A549 (cell line): ENCODE data around the gene AJAP1. TPM values are rescaled to one million over a fixed set of nuclear protein-coding genes. Genes with fewer than 3 reads are reported as not detected.

Source experiments
- ATAC-seq, 2 experiments: fragments of 200-7000 bp in 1 of 2; fragments of >200 bp in 1 of 2; cut with Nextera tagmentation in 1 of 2; cut with Tn5 transposase in 1 of 2; 3 replicates each; pipeline versions ENCODE4 v1.8.0 to v1.9.1; 2018 to 2020; ENCODE audit warnings: mild to moderate bottlenecking in 1 of 2, moderate library complexity in 1 of 2
- CTCF ChIA-PET: fragments of 300-600 bp; sonication (Branson Sonifier 250); formaldehyde crosslinking; extraction: SDS; loops from one replicate; lab custom pipeline; 2021; ENCODE audit warnings: antibody characterized with exemption, inconsistent platforms; lab: Yijun Ruan, JAX
- POLR2A ChIA-PET: fragments of 350-600 bp; formaldehyde crosslinking; extraction: SDS; loops from one replicate; lab custom pipeline; 2021; ENCODE audit warnings: antibody characterized with exemption, inconsistent platforms; lab: Yijun Ruan, JAX
- DNase-seq, 2 experiments: peaks; one replicate each; pipeline versions ENCODE4 v3.0.0 to v3.0.0-alpha.2; 2011 to 2016; ENCODE audit warnings: low read depth in 1 of 2, low spot score in 1 of 2
- FAIRE-seq: peaks from 2 replicates; lab custom pipeline; 2011; peaks lifted over from hg19 to GRCh38; lab: Jason Lieb, UNC
- H3K27ac ChIP-seq, 2 experiments: fragments of >200 bp; sonication (Bioruptor Twin); formaldehyde crosslinking; 3 replicates each; pipeline ENCODE4 v1.5.1; 2016 to 2017
- H3K4me1 ChIP-seq: fragments of >200 bp; sonication (Bioruptor Twin); formaldehyde crosslinking; 3 replicates; pipeline ENCODE4 v1.6.1; 2016
- H3K4me2 ChIP-seq: fragments of >200 bp; sonication (Bioruptor Twin); formaldehyde crosslinking; 3 replicates; pipeline ENCODE4 v1.6.1; 2016
- H3K4me3 ChIP-seq: fragments of >200 bp; sonication (Bioruptor Twin); formaldehyde crosslinking; 3 replicates; pipeline ENCODE4 v1.5.1; 2016
- H3K9me3 ChIP-seq: fragments of >200 bp; sonication (Bioruptor Twin); formaldehyde crosslinking; 3 replicates; pipeline ENCODE4 v1.6.1; 2016
- CBX2 ChIP-seq: fragments of 200-600 bp; sonication (generic); IDR thresholded peaks from 2 replicates; pipeline ENCODE4 v1.6.1; 2016; ENCODE audit warnings: low read depth, mild to moderate bottlenecking, borderline replicate concordance
- CBX8 ChIP-seq: fragments of 200-600 bp; sonication (generic); IDR thresholded peaks from 2 replicates; pipeline ENCODE4 v1.6.1; 2016
- CHD2 ChIP-seq: fragments of 150-350 bp; IDR thresholded peaks from 2 replicates; pipeline ENCODE4 v1.6.1; 2014; ENCODE audit warnings: low read length; ENCODE audit not compliant: partially characterized antibody
- EHF ChIP-seq: fragments of 250-450 bp; sonication (Bioruptor Pico); IDR thresholded peaks from 2 replicates; pipeline ENCODE4 v1.5.0; 2020; ENCODE audit warnings: mild to moderate bottlenecking
- FOXS1 ChIP-seq: fragments of 250-450 bp; sonication (Bioruptor Pico); IDR thresholded peaks from 2 replicates; pipeline ENCODE4 v1.5.0; 2020; ENCODE audit warnings: mild to moderate bottlenecking, moderate library complexity
- GATA3 ChIP-seq: IDR thresholded peaks from 2 replicates; pipeline ENCODE4 v1.6.1; 2012; ENCODE audit warnings: borderline replicate concordance
- HOXB5 ChIP-seq: fragments of 250-450 bp; sonication (Bioruptor Pico); IDR thresholded peaks from 2 replicates; pipeline ENCODE4 v1.5.0; 2020; ENCODE audit warnings: mild to moderate bottlenecking, moderate library complexity
- NFE2L2 ChIP-seq: fragments of 150-350 bp; conservative IDR thresholded peaks from 2 replicates; pipeline ENCODE4 v1.6.1; 2014; ENCODE audit warnings: low read length
- NR3C1 ChIP-seq: fragments of >200 bp; sonication (Bioruptor Twin); formaldehyde crosslinking; IDR thresholded peaks from 3 replicates; pipeline ENCODE4 v1.6.1; 2017
- PHF8 ChIP-seq: fragments of 200-600 bp; sonication (generic); IDR thresholded peaks from 2 replicates; pipeline ENCODE4 v1.6.1; 2016; ENCODE audit warnings: low read depth, mild to moderate bottlenecking, antibody characterized with exemption, moderate library complexity, borderline replicate concordance
- RAD21 ChIP-seq, 2 experiments: fragments of >200 bp in 1 of 2; sonication (Bioruptor Twin) in 1 of 2; formaldehyde crosslinking in 1 of 2; IDR thresholded peaks in 1 of 2; conservative IDR thresholded peaks in 1 of 2; 2 replicates in 1 of 2; 3 replicates in 1 of 2; pipeline ENCODE4 v1.6.1; 2012 to 2018; ENCODE audit warnings: inconsistent platforms in 1 of 2
- RARB ChIP-seq: fragments of 250-450 bp; sonication (Bioruptor Pico); IDR thresholded peaks from 2 replicates; pipeline ENCODE4 v1.8.0; 2021; ENCODE audit warnings: mild to moderate bottlenecking, moderate library complexity
- RFX5 ChIP-seq: fragments of 450-650 bp; IDR thresholded peaks from 2 replicates; pipeline ENCODE4 v1.7.1; 2014; ENCODE audit warnings: antibody characterized with exemption, mild to moderate bottlenecking, moderate library complexity
- SMC3 ChIP-seq: fragments of >200 bp; sonication (Bioruptor Twin); formaldehyde crosslinking; IDR thresholded peaks from 3 replicates; pipeline ENCODE4 v1.6.1; 2018; ENCODE audit warnings: inconsistent platforms
- SREBF2 ChIP-seq: fragments of 450-650 bp; IDR thresholded peaks from 2 replicates; pipeline ENCODE4 v1.6.1; 2014; ENCODE audit warnings: mild to moderate bottlenecking, moderate library complexity
- TFCP2L1 ChIP-seq: fragments of 250-450 bp; sonication (Bioruptor Pico); IDR thresholded peaks from 2 replicates; pipeline ENCODE4 v1.5.0; 2021; ENCODE audit warnings: mild to moderate bottlenecking
- TP53 ChIP-seq: fragments of 250-450 bp; sonication (Bioruptor Pico); IDR thresholded peaks from 2 replicates; pipeline ENCODE4 v1.5.0; 2021; ENCODE audit warnings: mild to moderate bottlenecking, moderate library complexity
- ZC3H11A ChIP-seq: fragments of 450-650 bp; IDR thresholded peaks from 2 replicates; pipeline ENCODE4 v1.6.1; 2014; ENCODE audit warnings: antibody characterized with exemption, mild to moderate bottlenecking
- ZSCAN20 ChIP-seq: fragments of 250-450 bp; sonication (Bioruptor Pico); IDR thresholded peaks from 2 replicates; pipeline ENCODE4 v1.8.0; 2022; ENCODE audit warnings: mild to moderate bottlenecking, moderate library complexity
- WGBS: methylation state at CpG from one replicate; pipeline ENCODE4 v1.1.6; 2017; ENCODE audit errors: missing lambda C conversion rate; 5-methylcytosine and 5-hydroxymethylcytosine counted together
- polyA plus RNA-seq, 4 experiments: library from polyadenylated mRNA; depleted of rRNA in 3 of 4; stranded (reverse); fragments of >200 nt; fragmentation: RNase III in 1 of 4; extraction: RNeasy Plus Mini Kit Qiagen cat#74134 plus additional on column Dnase treatment in 1 of 4; gene quantifications; 2 replicates in 3 of 4; 3 replicates in 1 of 4; pipeline ENCODE4 v1.2.3, GENCODE V29; 2011 to 2017
- TF ChIP-seq, protein P1 (sequence below): fragments of 250-450 bp; sonication (Bioruptor Pico); IDR thresholded peaks from 2 replicates; pipeline ENCODE4 v1.5.0; 2021; ENCODE audit warnings: mild to moderate bottlenecking, moderate library complexity, borderline replicate concordance
- TF ChIP-seq, protein P2 (sequence below): IDR thresholded peaks from 2 replicates; pipeline ENCODE4 v1.6.1; 2012; ENCODE audit warnings: low read depth, borderline replicate concordance
- TF ChIP-seq, protein P3 (sequence below): fragments of 450-650 bp; IDR thresholded peaks from 2 replicates; pipeline ENCODE4 v1.6.1; 2014; ENCODE audit warnings: antibody characterized with exemption
- TF ChIP-seq, protein P4 (sequence below): fragments of >200 bp; sonication (Bioruptor Twin); formaldehyde crosslinking; IDR thresholded peaks from 3 replicates; pipeline ENCODE4 v1.6.1; 2016

AJAP1 gene
- polyA plus RNA-seq, 2 of the 4 experiments (the other 2 are of a cell fraction), result not detected

DNA sequence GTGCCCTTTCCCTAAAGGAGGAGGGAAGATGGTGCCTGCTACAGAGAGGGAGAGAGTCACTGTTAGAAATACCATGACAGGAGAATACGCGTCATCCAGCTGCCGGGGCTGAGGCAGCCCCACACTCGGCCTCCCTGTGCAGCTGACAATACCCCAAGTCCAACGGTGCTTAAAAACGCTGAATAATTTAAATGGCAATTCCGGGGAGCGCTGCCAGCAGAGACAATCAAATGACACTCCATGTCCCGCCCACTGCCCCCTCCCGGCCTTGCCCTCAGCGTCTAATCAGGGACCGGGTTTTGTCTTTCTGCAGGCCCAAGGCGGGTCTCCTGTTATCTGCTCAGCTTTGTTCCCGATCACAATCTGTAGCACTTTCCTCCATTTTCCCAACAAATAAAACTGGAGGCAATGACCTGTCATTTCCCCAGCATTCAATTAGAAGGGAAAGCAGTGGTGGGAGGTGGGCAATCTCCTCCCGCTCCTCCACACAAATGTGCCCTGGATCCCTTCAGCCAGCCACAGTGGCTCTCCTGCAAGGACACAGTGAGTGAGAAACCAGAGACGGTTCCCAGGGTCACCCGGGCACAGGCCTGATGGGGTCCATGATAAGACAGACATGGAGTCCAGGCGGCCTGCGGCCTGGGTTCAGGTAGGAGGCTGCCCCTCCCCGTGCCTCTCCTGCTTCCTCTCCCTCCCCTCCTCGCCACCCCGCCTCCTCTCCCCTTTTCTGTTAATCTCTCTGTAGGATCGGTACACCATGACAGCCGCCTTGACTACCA is 42.7 kb upstream of the AJAP1 start:
- peaks cover 4% of the 10 kb centered on the region; the same call in 1 of the 3 replicates for H3K9me3 ChIP-seq
- no peak for DNase-seq
- H3K4me1 ChIP-seq, result no peaks in the 10 kb centered on the region
- TF ChIP-seq FOXS1 (no peak), CHD2 (no peak), CBX8 (no peak), RARB (no peak), RAD21 (conservative IDR thresholded peaks at IDR 0.05 in 1 of 2, IDR thresholded peaks at IDR 0.05 in 1 of 2) (no peak), RFX5 (no peak), TP53 (no peak), PHF8 (no peak), NFE2L2 (no peak), EHF (CRISPR knock-in tag) (no peak)
- TF ChIP-seq, protein P1, sequence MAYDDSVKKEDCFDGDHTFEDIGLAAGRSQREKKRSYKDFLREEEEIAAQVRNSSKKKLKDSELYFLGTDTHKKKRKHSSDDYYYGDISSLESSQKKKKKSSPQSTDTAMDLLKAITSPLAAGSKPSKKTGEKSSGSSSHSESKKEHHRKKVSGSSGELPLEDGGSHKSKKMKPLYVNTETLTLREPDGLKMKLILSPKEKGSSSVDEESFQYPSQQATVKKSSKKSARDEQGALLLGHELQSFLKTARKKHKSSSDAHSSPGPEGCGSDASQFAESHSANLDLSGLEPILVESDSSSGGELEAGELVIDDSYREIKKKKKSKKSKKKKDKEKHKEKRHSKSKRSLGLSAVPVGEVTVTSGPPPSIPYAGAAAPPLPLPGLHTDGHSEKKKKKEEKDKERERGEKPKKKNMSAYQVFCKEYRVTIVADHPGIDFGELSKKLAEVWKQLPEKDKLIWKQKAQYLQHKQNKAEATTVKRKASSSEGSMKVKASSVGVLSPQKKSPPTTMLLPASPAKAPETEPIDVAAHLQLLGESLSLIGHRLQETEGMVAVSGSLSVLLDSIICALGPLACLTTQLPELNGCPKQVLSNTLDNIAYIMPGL (CRISPR knock-in tag), result no peak
- TF ChIP-seq, all 56 proteins: peak for 0
- WGBS, result 47% methylated on average over 16 of the region's 24 CpGs
- FAIRE-seq, result no peak
- no peak for ATAC-seq
- CTCF ChIA-PET, result no interaction called here
- Histone ChIP-seq H3K27ac (no peak overlapping the region), H3K4me3 (no peak overlapping the region), H3K4me2 (no peak overlapping the region)
- POLR2A ChIA-PET, result no interaction called here

DNA sequence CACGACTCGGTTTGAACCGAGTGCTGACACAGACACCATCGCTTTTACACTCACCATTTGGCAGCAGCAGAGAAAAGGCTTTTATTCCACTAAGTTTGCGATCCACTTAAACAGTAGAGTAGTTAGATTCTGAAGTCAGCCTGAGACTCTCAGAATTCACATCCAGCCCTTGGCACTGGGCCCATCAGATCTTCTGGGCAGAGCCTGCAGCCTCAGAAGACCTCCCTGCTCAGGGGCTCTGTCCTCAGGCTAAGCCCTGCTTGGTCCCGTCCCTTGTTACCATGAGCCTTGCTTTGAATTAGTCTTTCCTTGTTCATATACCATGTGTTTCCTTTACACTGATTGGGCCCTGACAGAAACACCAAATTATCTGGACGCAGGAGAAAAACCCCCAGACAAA is 41.4 kb upstream of the AJAP1 start:
- ChIA-PET POLR2A (no interaction called here), CTCF (no interaction called here)
- no peak for FAIRE-seq
- Histone ChIP-seq H3K27ac (no peak overlapping the region), H3K4me1 (no peaks in the 10 kb centered on the region), H3K4me2 (no peak overlapping the region), H3K4me3 (no peak overlapping the region), H3K9me3 (peaks cover 4% of the 10 kb centered on the region; the same call in 1 of the 3 replicates)
- 40% methylated on average over 7 of the region's 7 CpGs for WGBS
- TF ChIP-seq HOXB5, result no peak
- no peak for TF ChIP-seq ZC3H11A
- TF ChIP-seq, protein P2, sequence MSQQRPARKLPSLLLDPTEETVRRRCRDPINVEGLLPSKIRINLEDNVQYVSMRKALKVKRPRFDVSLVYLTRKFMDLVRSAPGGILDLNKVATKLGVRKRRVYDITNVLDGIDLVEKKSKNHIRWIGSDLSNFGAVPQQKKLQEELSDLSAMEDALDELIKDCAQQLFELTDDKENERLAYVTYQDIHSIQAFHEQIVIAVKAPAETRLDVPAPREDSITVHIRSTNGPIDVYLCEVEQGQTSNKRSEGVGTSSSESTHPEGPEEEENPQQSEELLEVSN, result no peak
- TF ChIP-seq SMC3, result no peak
- TF ChIP-seq, protein P3, sequence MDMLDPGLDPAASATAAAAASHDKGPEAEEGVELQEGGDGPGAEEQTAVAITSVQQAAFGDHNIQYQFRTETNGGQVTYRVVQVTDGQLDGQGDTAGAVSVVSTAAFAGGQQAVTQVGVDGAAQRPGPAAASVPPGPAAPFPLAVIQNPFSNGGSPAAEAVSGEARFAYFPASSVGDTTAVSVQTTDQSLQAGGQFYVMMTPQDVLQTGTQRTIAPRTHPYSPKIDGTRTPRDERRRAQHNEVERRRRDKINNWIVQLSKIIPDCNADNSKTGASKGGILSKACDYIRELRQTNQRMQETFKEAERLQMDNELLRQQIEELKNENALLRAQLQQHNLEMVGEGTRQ, result no peak
- TF ChIP-seq, protein P4, sequence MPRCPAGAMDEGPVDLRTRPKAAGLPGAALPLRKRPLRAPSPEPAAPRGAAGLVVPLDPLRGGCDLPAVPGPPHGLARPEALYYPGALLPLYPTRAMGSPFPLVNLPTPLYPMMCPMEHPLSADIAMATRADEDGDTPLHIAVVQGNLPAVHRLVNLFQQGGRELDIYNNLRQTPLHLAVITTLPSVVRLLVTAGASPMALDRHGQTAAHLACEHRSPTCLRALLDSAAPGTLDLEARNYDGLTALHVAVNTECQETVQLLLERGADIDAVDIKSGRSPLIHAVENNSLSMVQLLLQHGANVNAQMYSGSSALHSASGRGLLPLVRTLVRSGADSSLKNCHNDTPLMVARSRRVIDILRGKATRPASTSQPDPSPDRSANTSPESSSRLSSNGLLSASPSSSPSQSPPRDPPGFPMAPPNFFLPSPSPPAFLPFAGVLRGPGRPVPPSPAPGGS, result no peak
- no peak for TF ChIP-seq CBX8
- no peak for TF ChIP-seq GATA3
- no peak for TF ChIP-seq ZSCAN20 (CRISPR knock-in tag)
- TF ChIP-seq TFCP2L1, result no peak
- no peak for TF ChIP-seq CHD2
- no peak for TF ChIP-seq CBX2
- TF ChIP-seq NR3C1, result no peak
- no peak for TF ChIP-seq FOXS1
- no peak for TF ChIP-seq SREBF2
- ATAC-seq, result no peak
- DNase-seq, result no peak
